Spleen (tissue), 7 donors: Measurements from ENCODE around the gene KLF9.

ENCODE experiments used
- CTCF ChIP-seq, 11 experiments: fragments of 200-600 bp in 7 of 11; fragments of 450-650 bp in 4 of 11; sonication (generic) in 4 of 11; IDR thresholded peaks in 8 of 11; conservative IDR thresholded peaks in 3 of 11; 1 replicate in 7 of 11; 2 replicates in 4 of 11; pipeline versions ENCODE4 v1.4.0 to v1.8.0; 2016 to 2021; ENCODE audit warnings: antibody characterized with exemption in 11 of 11, inconsistent platforms in 4 of 11, mild to moderate bottlenecking in 1 of 11
- POLR2A ChIP-seq, 3 donors: fragments of 450-650 bp; IDR thresholded peaks; one replicate each; pipeline ENCODE4 v1.5.1; 2017; ENCODE audit warnings: antibody characterized with exemption in 3 of 3, mild to moderate bottlenecking in 1 of 3
- POLR2AphosphoS5 ChIP-seq, 3 donors: sonication (generic); formaldehyde crosslinking; IDR thresholded peaks; one replicate each; pipeline ENCODE4 v1.5.1; 2017; ENCODE audit warnings: antibody characterized with exemption in 3 of 3
- donor health status: DM: no; HTN: no; CAD: no; lungs with moderate emphysema.
- donor health status: DM: no; HTN: no; CAD: no.
- donor health status: DM: no; HTN: no; CAD: no.

DNA sequence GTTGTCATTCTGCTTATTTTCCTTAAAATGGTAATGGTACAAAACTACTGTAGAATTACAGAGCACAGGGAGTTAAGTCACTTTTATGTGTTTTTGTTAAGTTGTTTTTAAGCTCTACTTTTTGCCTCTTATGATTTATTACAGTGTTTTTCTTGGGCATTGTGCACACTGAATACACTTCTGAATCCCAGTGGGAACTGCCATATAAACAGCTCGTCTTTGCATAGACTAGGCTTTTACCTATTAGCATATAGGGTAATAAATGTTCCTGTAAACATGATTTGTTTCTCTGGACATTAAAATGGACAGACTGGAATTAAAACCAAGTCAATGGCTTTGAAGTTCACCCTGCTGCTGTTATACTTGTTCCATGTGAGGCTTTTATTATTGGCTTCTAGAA is 12.2 kb downstream of the KLF9 start:
- TF ChIP-seq CTCF (IDR thresholded peaks at IDR 0.05 in 8 of 11, conservative IDR thresholded peaks at IDR 0.05 in 3 of 11) (no peak), POLR2AphosphoS5 (IDR thresholded peaks at IDR 0.05) (no peak), POLR2A (IDR thresholded peaks at IDR 0.05) (no peak)
